AG08396 (cell line): ENCODE results near the gene PALLD.
"Not testable (repeated sequence)": the region's sequence is repeated elsewhere in the genome, so short reads cannot be mapped to it uniquely, and the experiment has no call there.

Experiments used
- DNase-seq: peaks from one replicate; pipeline ENCODE4 v3.0.0; 2012; ENCODE audit warnings: low spot score, mixed read lengths

PALLD gene

DNA sequence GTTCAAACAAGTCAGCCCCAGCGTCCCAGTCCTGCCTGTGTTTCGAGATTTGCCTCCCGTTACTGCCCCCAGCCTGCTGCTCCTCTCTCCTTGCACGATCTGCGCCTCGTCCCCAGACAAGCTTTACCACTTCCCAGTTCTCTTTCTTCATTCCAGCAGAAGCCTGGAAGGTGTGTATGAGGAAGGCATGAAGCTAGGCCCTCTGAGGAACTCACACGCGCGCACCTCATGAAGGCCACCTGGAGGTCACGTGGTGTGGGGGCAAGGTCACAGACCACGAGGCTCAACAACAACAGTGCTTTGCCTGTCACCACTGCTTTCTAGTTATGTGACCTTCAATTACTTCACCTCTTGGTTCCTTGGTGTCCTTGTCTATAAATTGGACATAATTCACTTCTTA lies 181.0 kb downstream of the PALLD start:
- no peak for DNase-seq

DNA sequence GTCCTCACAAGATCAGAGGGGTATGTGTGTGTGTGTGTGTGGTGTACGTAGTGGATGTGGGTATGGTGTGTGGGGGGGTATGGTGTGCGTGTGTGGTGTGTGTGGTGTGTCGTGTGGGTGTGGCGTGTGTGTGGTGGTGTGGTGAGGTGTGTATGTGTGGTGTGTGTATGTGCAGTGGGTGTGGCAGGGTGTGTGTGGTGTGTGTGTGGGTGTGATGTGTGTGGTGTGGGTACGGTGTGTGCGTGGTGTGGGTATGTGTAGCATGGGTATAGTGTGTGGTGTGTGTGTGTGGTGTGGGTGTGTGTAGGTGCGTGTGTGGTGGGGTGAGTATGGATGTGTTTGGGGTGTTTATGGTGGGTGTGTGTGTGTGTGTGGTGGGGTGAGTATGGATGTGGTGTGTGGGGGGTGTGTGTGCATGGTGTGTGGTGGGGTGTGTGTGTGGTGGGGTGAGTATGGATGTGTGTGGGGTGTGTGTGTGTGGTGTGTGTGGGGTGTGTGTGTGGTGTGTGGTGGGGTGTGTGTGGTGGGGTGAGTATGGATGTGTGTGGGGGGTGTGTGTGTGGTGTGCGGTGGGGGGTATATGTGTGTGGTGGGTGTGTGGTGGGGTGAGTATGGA lies 182.0 kb downstream of the PALLD start:
- DNase-seq, result no peak

DNA sequence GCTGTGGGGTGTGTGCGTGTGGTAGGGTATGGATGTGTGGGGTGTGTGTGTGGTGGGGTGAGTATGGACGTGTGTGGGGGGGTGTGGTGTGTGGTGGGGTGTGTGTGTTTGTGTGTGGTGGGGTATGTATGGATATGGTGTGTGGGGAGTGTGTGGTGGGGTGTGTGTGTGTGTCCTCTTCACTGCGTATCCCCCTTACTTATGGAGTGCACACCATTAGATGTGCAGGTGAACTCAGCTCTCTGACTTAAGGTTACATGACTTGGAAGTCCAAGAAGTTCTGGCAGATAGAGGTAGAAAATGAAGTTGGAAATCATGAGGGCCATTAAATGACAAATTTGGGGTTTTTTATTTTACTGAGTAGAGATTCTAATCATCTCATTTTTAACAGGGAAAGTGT lies 182.5 kb downstream of the PALLD start:
- DNase-seq, result no peak

DNA sequence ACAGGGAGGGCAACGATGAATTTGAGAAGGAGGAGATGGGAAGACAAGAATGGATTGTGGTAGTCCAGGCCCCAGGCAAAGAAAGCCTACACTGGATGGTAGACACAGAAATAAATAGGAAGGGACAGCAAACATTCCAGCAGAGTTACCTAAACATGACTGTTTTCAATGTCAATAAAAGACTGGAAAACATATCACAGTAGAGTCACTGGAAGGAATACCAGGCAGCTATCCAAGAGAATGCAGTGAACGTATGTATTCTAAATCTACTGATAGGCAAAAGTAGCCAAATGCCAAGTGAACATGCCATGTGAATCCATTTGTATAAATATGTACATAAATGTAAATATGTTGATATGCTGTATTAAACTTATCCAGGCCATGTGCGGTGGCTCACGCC lies 183.0 kb downstream of the PALLD start:
- no peak for DNase-seq

DNA sequence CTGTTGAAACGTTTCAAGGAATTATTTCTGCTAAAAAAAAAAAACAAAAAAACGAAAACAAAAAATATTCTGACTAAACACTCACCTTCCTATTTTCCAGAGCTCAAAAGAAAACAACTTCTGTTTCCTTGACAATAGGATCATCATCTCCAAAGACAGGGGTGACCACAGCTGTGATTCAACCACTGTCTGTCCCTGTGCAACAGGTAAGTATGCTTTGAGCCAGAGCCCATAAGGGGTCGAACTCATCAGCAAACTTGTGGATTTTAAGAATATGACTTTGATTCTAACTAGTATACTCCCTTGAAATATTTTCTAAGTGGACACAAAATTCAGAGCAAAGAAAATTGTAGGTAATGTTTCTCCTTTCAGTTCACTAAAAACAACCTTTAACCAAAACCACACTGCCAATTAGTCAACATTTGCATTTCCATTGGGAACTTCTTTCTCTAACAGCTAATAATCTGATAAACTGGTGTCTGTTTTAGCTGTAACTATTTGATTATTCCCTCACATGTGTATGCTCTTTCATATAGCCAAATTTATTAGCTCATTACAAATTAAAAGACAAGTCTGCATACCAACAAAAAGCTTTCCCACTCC lies 186.1 kb downstream of the PALLD start:
- no peak for DNase-seq

DNA sequence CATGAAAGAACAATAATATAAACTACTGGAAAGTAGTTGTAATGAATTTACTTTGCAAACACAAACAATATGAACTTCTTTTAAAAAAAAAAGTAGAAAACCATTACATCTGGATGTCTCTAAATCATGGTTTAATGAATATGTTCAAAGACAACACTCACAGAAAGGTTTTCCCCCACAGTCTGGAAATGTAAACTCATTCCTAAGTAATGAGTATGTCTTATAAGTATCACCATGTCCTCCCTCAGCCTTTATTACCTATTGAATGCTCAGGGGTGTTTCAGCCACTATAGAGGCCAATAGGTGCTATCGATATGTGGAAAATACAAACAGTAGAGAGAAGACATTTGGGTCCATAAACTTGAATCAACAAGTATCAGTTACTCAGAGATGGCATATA lies 186.7 kb downstream of the PALLD start:
- peak; percentile 24 for DNase-seq

DNA sequence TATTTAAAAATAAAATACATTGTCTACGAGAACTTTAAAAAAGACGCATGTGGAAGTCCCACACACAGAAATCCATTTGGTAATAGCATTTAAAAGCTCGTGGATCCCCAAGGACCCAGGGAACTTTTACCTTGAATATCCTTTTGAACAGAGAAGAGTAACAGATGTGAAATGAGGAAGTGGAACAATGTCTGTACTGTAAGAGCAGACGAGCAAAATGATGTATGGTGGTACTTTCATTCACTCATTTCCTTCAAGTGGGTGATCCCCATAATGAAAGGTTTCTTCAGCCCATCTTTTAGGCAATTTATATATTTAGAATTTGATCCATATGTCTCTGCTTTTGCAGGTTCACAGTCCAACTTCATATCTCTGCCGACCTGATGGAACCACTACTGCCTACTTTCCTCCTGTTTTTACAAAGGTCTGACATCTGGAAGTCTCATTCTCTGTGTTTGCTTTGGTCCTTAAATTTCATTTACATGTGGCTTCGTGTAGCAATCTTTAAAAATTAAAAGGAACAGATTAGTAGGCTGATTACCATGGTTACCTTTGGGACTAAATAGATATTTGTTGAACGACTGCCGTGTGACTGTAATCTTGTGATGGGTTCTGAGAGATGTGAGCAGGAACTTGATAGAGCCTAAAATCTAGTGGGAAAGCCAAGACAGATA lies 188.4 kb downstream of the PALLD start:
- no peak for DNase-seq

DNA sequence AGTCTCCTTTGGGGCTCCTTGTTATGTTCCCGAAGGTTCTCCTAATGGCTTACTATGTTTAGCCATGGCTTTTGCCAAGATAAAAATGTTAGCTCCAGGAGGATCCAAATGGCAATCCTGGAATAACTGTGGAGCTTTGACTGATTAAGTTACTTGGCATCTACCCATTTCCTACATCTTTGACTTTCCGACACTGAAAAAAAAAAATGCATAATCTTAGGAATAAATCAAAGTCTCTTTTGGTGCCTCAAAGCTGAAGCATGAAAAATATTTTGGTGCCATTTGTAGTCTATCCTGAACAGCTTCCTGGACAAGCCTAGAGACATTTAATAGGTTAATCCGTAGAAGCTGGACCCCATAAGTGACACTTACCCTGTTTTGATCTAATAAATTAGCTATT lies 191.7 kb downstream of the PALLD start:
- DNase-seq, result no peak

DNA sequence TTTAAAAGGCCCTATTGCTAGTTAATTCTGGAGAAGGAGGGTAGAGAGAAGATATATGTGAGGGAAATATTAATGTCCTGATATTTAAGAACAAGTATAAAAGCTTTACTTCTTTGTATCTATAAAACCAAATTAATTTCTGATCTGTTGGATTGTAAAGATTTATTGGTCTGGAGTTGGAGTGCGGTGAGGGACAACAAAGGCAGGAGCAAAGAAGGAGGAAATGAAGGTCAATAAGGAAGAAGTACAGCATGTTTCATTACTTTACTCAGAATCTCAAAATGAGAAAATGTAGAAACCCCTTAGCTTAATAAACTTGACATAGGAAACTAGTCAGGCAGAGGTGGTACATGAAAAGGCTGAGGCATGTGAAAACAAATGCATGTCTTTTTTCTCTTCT lies 192.9 kb downstream of the PALLD start:
- no peak for DNase-seq

DNA sequence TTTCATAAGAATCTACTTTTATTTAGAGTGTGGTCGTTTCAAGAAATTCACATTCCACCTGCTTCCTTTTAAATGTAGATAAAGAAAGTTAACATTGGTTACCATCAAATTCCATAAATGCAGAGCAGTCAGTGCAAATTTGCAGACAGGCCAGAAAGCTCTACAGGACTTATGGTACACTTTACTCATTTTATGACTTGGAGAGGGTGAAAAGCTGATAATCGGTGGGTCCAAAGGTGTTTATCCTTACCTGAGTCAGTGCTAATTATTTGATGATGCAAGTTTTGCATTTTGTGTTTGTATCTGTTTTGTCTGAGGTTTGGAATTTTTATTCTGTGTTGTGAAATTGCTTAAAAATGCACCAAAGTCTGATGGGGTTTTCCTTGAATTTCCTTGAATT lies 193.3 kb downstream of the PALLD start:
- no peak for DNase-seq

DNA sequence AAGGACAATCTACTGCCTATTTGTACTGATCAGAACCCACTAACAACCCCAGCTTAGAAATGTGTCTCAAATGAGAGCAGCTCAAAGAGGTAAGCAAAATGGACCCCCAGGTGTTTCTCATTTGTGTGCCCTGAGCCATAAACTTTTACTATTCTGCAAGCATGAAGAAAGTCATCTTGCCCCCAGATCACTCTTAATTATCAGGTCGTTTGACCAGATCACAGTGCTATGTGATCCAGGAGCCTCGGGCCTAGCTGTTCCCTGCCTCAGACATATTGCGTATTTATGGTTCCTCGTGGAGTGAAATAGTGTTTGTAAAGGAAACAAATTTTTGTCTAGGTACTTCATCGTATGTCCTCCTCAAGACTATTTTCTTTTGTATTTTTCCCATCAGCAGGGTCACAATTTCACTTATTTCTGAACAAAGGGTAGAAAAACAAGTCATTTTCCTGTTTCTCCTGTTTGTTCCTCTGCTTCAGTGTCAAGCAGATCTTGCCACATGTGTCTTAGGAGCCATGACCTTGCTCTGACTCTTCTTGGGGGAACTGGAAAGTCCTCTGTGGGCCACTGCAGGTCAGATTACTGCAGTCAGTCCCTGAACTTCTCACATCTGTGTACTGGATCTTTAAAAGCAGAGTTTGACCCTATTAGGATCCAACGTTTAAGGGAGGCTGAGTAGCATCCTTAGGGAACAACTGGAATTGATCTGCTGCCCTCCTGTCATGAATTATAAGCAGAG lies 194.9 kb downstream of the PALLD start:
- DNase-seq, result no peak

DNA sequence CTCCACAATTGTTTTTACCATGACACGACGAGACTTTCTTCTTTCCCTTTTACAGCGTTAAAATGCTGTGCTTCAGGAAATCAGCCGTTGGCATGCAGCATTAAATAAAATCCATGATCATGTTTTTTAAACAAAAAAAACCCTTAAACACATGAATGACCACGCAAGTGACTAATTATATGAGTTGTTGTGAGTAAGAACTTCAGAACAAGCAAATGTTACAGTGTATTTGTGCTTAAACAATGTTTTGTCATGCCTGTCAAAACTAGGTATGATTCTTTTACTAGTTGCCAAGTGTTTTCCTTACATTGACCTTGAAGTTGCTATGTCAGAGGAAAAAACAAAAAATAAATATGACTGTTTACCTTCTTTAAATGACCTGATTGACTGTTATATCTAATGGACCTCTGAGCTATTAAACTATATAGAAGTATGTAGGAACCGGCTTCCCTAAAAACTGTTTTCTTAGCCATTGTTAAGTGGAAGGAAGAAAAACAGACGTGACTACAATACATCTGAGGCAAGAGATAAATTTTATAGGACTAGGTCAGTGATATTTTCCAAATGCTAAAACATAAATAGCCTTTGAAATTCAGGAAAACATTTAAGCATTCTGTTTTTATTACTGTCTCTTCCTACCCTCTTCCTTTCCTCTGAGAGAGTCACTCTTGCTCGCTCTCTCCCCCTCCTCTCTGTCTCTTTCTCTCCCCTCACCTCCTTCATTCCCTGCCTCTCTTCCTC lies 197.1 kb downstream of the PALLD start:
- DNase-seq, result no peak

DNA sequence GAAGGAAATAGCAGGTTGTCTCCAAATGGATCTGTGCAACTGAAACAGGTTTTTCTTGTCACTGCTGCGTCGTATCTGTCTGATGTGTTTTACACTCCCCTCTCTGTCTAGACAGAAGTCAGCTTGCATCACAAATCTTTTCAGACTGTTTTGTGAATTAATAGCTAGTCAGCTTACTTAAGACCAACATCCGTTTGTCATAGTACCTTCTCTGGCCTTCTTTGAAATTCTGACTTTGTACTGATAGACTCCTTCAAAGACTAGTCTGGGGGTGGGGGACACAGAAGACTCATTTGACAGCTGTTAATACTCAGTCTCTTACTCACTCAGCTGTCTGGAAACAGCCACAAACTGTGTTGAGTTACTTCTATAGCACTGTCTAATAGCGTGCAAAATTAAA lies 197.8 kb downstream of the PALLD start:
- DNase-seq, result no peak

DNA sequence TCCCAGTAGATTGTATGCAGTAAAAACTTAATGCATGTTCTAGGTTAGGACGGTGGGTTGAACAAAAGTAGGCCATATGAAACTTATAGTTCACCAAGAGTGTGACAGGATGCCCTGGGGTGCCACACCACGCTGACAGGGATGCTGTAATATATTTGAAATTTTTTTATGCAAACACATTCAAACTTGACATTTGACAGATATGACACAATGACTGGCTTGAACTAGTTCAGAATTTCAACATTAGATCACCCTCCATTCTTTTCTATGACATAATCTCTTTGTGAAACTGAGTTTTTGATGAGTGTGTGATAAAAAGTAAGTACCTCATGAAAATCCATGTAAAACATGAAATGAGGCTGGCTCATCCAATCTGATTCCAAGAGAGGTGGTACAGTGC lies 198.4 kb downstream of the PALLD start:
- DNase-seq, result no peak

DNA sequence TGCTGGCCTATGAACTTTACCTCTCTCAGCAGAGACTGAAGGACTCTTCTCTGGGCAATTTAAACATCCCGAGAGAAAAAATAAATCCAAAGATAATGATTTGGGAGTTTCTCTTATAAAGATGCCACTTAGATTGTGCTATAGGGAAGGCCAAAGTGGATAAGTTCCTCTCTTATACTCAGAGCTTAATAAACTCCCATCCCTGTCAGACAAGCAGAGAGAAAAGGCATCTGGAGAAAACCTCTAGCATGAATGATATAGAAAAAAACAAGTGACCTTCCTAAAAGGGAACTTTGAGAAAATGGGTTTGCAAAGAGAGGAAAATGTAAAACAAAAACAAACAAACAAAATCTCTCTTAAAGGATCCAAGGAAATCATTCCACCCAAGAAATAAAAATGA lies 199.4 kb downstream of the PALLD start:
- DNase-seq, result no peak

DNA sequence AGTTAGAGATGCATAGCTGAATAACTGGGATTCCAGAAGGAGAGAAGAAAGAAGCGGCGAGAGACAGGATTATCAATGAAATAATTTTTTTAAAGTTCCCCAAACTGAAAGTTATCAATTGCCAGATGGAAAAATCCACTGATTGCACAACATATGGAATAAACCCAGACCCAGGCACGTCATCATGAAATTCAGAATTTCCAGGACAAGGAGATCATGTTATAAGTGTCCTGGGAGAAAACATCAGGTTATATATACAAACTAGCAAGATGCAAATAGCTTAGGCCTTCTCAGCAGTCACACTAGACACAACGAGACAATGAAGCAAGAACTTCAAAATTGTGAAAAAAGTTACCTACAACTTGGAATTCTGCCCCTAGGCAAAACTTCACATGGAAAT lies 200.0 kb downstream of the PALLD start:
- no peak for DNase-seq

DNA sequence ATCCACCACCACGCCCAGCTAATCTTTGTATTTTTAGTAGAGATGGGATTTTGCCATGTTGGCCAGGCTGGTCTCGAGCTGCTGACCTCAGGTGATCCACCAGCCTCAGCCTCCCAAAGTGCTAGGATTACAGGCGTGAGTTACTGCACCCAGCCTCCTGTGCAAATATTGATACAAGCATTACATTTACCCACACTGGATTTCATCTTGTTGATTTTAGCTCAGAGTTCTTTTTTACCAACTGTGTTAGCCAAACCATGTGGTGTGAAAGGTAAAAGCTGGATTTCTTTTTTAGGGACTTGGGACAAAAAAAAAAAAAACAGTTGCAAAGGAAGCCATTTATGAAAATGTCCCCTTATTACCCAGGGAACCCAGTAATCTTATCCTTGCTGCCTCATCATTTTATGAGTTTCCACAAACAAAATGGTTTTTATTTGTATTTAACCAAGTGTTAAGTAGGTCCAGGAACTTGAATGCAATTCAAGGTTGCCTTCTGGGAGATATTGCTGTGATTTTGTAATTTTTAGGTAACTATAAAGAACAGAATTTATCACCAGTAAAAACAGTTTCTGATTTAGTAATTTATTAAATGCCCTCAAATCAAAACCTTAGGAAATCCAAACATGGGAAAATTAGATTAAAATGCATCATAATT lies 202.5 kb downstream of the PALLD start:
- no peak for DNase-seq

DNA sequence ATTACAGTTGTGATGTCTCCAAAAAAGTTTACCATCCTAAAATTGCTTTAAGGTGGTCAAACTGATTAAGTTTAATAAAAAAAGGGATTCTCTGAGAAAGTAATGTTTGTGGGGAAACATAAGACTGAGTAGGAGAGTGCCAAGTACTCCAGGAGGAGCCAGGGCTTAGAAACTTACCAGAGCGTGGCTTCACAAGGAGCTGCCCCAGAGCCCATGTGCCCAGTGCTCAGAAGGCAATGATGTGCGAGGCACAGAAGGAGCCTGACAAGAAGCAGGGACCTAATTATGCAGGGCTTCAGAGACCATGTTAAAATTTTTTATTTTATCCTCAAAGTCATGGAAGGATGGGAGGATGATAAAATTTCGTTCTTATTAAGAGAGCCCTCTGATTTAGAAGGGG lies 204.2 kb downstream of the PALLD start:
- no peak for DNase-seq

DNA sequence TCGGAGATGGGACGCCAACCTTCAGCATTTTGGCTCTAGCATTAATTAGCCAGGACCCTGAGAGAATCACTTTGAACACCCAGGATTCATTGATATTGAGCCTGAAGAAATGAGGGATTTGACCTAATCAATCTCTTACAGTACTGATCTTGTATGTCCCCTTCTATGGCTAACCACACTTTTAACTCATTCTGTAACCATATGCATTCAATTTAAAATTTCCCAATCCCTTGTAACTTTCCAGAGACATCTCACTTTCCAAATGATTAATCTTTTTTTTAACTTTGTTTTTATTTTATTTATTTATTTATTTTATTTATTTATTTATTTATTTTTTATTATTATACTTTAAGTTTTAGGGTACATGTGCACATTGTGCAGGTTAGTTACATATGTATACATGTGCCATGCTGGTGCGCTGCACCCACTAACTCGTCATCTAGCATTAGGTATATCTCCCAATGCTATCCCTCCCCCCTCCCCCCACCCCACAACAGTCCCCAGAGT lies 205.8 kb downstream of the PALLD start:
- not testable (repeated sequence) for DNase-seq

DNA sequence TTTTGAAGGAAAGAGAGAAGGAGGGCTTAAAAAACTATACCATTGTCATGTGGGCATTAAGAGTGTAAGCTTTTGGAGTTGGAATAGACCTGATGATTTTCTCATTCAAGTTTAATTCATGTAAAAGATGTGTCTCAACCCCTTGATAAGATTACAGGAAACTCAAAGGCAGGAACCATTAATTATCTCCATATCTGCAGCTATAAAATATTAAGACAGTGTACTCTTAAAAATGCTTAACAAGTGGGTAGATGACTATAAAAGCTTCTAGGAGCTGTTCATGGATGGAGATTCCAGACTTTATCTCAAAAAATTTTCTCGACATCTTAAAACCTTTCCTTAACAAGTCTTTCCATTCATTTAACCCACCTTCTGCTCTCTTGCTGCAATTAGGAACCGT lies 208.3 kb downstream of the PALLD start:
- DNase-seq, result no peak

DNA sequence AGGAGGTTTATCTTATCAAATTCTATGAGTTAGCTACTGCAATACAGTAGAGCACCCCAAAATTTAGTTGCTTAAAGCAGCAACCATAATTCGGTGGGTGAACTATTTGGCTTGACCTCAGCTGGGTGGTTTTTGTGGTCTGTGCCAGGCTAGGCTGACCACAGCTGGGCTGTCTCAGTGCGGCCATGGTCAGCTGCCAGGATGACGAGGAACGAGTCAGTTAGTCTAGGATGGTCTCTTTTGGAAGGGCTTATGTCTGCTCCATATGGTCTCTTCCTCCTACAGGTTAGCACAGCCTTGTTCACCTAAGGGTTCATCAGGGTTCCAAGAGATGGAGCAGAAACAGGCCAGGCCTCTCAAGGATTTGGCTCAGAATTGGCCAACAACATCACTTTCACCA lies 210.4 kb downstream of the PALLD start:
- DNase-seq, result no peak

DNA sequence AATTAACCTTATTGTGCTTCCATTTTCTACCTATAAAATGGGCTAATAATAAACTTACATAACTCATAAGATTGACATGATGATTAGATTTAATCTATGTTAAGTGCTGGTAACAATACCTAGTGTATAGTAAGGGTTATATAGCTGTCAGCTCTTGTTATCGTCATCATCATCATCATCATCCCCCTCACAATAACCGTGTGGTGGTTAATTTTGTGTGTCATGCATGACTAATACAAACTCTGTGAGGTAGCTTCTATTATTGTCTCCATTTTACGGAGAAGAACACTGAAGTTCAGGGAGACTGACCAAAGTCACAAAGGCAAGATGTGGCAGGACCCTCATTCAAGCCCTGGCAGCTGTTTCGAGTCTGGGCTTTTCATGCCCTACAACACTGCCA lies 211.3 kb downstream of the PALLD start:
- DNase-seq, result no peak
